Inflammatory macrophage treated with lipopolysaccharide for 1 hour (primary cell): ENCODE data around the gene FARP1.
"Not testable (repeated sequence)": the region's sequence is repeated elsewhere in the genome, so short reads cannot be mapped to it uniquely, and the experiment has no call there.

Experiments used
- DNase-seq, 2 donors: peaks; one replicate each; pipeline ENCODE4 v3.0.0-alpha.2; 2020 to 2022

Gene FARP1

GRCh38 chr13:98409281-98409680 is 266.4 kb downstream of the FARP1 start:
- DNase-seq, result no peak

- DNase-seq, result no peak
Observed at GRCh38 chr13:98410612-98411011, 267.7 kb downstream of the FARP1 start.

GRCh38 chr13:98411013-98411412 is 268.1 kb downstream of the FARP1 start:
- no peak for DNase-seq

- DNase-seq, result peak; percentile 68 to 78
Observed at GRCh38 chr13:98411617-98412265, 268.8 kb downstream of the FARP1 start.

- DNase-seq, result not testable (repeated sequence)
Observed at GRCh38 chr13:98413278-98413677, 270.4 kb downstream of the FARP1 start.

GRCh38 chr13:98413796-98414195 is 270.9 kb downstream of the FARP1 start:
- DNase-seq, result no peak

GRCh38 chr13:98415326-98416070 is 272.6 kb downstream of the FARP1 start:
- no peak for DNase-seq

GRCh38 chr13:98416408-98416807 is 273.5 kb downstream of the FARP1 start:
- no peak for DNase-seq

- no peak for DNase-seq
Observed at GRCh38 chr13:98419786-98420553, 277.1 kb downstream of the FARP1 start.

GRCh38 chr13:98420554-98421175 is 277.8 kb downstream of the FARP1 start:
- DNase-seq, result no peak

GRCh38 chr13:98422046-98422445 is 279.2 kb downstream of the FARP1 start:
- DNase-seq, result no peak

- no peak for DNase-seq
Observed at GRCh38 chr13:98423417-98423816, 280.5 kb downstream of the FARP1 start.

GRCh38 chr13:98427331-98427995 is 284.6 kb downstream of the FARP1 start:
- no peak for DNase-seq

GRCh38 chr13:98428256-98428966 is 285.5 kb downstream of the FARP1 start:
- DNase-seq, result no peak

GRCh38 chr13:98429081-98429480 is 286.2 kb downstream of the FARP1 start:
- DNase-seq, result no peak

GRCh38 chr13:98429531-98429930 is 286.6 kb downstream of the FARP1 start:
- DNase-seq, result no peak

- DNase-seq, result no peak
Observed at GRCh38 chr13:98429977-98430736, 287.3 kb downstream of the FARP1 start.

GRCh38 chr13:98432638-98433037 is 289.7 kb downstream of the FARP1 start:
- no peak for DNase-seq

GRCh38 chr13:98433654-98434053 is 290.8 kb downstream of the FARP1 start:
- DNase-seq, result no peak

- no peak for DNase-seq
Observed at GRCh38 chr13:98434060-98434459, 291.2 kb downstream of the FARP1 start.

- DNase-seq, result no peak
Observed at GRCh38 chr13:98435376-98435775, 292.5 kb downstream of the FARP1 start.
